SW 1271 (cell line): ENCODE results near the gene CPS1.

Experiments
- DNase-seq, 2 experiments: peaks; one replicate each; lab custom pipeline; 2025; lab: John Stamatoyannopoulos, UW

Gene CPS1

DNA sequence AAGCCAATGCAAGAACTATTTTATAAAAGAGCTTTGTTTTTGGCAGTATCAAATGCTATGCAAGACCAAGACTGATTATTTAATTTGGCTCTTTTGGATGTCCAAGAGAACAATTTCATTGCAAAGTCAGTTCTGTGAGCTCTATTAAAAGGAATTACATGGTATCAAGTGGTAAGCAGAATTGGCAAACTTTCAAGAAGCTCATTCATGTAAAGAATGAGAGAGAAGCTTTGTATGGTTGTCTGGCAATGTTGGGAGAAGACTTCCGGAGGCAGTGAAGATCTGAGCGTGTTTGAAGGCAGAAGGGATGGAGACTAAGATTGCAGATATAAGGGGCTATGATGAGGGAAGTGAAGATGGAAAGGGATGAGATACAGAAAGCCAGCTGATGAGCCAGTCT lies 49.6 kb downstream of the CPS1 start:
- no peak for DNase-seq

DNA sequence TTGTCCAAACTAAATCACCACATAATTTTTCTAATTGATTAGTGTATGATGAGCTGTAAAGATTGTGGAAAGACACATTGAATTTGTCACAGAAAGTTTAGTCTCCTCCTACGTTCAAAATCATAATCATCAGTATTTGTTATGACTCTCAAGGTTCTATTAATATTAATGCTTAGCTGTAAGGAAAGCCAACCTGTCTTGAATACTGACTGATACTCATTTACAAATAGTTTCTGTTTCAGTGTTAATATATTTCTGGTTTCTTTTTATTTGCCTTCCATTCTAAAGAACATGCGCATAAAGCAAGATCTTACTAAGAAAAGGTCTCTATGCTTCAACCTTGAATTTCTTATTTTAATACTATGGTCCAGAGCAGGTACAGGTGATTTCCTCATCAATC lies 55.1 kb downstream of the CPS1 start:
- no peak for DNase-seq

DNA sequence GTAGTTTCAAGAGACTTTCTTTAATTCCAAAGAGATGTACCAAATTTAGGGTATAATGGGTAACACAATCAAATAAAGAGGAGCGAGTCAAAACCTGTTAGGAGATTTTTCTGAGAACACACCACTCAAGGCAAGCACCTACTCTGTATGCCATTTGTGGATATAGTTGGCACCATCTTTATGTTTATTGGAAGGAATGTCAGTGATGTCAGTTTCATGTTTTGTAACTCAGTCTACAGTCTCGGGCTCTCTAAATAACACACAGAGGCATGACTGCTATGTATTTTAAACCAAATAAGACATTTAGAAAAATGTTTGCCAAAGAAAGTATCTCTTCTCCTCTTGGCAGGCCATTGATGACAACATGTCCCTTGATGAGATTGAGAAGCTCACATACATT lies 59.7 kb downstream of the CPS1 start:
- DNase-seq = no peak

DNA sequence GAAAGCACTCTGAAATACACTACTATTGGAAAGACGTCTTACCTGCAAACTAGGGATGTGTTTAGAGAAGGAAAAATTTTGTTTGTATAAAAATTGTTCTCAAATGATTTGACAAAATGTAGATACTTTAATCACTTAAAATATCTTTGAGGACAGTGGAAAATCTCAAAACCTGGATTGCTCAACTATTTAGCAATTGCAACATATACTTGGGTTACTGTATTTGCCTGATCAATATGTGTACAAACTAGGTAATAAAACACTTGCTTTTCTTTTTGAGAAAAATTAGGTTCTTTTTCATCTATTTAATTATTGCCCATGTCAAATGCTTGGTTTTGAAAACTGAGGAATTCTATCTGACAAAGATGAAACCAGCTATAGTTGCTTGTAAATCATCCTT lies 60.9 kb downstream of the CPS1 start:
- DNase-seq = no peak

DNA sequence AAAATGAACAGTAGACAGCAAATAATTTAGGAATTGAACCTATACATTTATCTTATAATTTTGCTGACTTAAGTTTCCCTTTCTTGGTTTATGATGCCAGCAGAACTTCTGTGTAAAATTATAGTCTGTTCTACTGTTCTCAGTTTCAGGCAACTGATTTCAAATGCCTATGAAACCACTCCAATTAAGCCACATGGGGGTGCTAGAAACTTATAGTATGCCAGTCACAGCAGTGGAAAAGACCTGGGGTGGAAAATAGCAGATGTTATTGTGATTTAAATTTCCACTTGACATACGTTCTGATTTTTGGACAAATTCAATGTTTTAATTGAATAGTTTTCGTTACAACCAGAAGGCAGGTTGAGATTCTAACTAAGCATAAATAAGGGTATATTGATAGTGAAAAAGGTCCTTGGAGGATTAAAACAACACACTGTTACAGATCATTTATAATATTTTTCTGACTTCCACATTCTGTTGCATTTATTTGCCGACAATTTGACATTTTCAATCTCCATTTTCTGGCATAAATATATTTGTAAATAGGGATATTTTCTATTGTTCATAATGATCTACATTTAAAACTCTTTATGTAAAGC lies 61.4 kb downstream of the CPS1 start:
- DNase-seq = peak in 1 of 2 experiments; percentile 41

DNA sequence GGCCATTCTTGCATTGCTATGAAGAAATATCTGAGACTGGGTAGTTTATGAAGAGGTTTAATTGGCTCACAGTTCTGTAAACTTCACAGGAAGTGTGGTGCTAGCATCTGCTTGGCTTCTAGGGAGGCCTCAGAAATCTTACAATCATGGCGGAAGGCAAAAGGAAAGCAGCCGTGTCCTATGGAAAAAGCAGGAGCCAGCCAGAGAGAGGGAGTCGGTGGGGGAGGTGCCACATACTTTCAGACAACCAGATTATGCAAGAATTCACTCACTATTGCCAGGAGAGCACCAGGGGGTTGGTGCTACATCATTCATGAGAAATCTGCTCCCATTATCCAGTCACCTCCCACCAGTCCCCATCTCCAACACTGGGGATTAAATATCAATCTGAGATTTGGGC lies 64.1 kb downstream of the CPS1 start:
- DNase-seq = no peak

DNA sequence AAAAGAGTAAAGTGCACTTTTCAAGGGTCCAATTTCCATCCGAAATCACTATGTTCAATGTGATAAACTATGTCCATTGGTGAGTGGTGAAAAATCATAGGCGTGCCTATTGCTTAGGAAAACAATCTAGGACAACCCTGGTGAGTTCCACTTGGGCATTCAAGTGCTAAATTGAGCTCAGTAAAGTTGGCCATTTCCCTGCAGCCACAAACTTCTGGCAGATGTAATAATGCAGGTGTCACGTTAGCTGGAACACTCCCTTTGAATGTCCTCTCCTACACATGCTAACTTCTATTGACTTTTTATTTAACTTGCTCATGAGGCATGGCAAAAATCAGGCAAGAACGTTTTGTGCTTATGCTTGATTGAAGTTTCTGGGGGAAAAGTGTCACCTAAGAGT lies 67.1 kb downstream of the CPS1 start:
- no peak for DNase-seq

DNA sequence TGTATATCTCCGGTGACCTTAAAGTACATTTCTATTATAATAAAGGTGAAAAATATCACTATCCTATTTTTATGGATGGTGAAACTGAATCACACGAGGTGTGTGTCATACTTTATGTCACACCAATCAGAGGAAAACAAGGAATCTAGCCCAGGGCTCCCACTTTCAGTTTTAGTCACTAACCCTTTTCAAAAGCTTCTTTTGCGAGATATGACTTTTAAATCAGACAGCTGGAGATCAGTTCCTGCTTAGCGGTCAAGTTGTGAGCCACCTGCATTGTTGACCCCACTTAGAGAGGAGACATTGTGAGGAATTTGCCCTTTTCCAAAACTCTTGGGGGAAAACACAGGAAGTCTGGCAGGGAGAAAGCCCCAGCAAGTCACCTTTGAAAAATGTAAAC lies 70.5 kb downstream of the CPS1 start:
- peak in 1 of 2 experiments; percentile 14 for DNase-seq

DNA sequence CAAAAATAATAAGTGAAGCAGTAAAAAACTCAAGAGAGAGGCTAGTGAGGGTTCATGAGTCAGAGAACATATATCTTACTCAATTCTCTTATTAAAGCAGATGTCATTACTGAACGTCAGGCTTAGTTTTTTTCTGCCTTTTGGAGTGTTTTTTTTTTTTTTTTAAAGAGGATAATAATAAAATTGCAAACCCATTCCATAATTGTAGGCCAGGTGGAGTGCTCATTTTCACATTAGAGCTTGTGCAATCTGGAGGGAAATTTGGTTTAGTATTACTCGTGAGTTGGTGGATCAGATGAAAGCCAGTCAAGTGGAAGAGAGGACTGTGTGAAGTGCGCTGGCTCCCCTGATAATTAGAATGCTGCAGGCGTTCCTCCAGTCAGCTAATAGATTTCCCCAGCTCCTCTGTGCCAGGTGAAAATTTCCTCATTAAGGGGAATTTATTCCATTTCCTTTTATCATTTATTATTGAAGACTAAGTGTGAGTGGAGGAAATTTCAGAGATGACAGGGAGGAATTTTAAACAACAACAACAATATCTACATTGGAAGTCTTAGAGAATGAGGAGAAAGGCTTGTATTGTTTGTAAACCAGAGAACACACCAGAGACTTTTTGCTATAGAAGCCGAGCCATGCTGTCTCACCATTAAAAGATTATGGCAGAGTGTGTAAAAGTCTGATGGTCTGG lies 74.6 kb downstream of the CPS1 start:
- no peak for DNase-seq

DNA sequence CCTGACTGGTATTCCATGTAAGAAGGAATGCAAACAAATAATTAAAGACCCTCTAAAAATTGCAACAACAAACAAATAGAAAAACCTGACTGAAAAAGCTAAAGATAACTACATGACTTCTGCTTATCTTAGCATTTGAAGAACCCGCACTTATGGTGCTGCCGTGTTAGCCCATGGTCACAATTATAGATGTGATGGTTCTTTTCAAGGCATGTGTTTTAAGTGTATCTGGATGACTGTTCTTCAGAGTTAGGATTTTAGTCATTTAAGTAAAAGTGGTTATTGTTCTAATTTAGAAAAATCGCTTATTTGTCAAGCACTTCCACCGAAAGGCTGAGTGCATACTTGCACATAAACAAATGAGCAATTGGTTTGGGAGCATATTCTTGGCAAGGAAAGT lies 77.3 kb downstream of the CPS1 start:
- DNase-seq = no peak

DNA sequence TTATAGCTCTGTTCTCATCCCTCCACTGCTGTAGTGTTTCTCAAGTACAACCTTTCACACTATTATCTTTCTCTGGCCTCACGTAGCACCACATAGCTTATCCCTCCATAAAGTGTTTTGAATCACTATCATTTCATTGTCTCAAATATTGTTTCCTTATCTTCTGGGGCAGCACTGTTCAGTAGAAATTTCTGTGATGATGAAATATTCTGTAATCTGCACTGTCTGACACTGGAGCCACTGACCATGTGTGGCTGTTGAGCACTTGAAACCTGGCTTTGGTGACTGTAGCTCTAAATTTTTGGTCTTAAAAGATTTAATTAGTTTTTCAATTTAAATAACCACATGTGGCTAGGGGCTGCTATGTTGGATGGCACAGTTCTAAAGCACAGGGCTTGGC lies 78.9 kb downstream of the CPS1 start:
- DNase-seq = no peak

DNA sequence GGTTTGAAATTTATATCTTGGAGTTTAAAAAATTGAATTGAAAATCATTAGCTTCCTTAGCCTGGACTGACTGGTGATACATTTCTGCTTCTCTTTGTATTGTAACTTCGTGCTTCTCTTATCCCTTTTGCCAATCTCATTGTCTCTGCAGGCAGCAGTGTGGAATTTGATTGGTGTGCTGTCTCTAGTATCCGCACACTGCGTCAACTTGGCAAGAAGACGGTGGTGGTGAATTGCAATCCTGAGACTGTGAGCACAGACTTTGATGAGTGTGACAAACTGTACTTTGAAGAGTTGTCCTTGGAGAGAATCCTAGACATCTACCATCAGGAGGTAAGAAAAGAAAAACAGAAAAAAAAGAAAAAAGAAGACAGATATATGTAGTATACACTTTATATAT lies 85.9 kb downstream of the CPS1 start:
- no peak for DNase-seq

DNA sequence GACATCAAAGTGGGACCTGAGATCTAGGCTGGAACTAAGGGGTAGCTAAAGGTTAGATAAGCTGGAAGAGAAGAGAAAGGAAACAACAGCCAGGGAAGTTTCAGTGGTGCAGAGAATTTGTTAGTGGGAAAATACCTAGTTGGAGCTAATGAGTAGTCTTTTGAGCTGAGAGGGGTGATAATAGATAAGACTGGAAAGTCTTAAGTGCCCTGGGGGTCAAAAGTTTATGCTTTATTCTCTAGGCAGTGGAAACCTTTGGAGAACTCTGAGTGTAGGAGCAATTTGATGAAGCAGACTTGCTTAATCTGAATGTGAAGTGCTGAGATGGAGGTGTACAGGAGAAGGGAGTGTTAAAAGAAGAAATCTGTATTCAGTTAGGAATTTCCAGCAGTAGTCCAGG lies 90.8 kb downstream of the CPS1 start:
- no peak for DNase-seq

DNA sequence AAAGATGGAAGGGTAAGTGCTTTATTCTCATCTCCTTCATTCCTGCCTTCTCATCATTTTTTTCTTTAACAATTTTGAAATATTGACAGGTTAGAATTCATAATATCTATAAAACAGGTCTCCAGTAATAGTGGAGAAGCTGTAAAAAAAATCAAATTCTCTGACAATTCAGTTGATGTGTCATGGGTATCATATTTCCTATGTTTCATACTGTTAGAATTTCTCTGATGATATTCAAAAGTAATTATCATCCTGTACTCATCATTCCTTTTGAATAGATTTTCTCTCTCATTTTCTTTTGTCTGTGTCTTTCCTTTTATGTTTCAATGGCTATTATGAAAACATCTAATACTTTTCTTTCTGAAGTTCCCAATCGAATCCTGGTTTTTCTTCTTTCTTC lies 97.7 kb downstream of the CPS1 start:
- DNase-seq = no peak

DNA sequence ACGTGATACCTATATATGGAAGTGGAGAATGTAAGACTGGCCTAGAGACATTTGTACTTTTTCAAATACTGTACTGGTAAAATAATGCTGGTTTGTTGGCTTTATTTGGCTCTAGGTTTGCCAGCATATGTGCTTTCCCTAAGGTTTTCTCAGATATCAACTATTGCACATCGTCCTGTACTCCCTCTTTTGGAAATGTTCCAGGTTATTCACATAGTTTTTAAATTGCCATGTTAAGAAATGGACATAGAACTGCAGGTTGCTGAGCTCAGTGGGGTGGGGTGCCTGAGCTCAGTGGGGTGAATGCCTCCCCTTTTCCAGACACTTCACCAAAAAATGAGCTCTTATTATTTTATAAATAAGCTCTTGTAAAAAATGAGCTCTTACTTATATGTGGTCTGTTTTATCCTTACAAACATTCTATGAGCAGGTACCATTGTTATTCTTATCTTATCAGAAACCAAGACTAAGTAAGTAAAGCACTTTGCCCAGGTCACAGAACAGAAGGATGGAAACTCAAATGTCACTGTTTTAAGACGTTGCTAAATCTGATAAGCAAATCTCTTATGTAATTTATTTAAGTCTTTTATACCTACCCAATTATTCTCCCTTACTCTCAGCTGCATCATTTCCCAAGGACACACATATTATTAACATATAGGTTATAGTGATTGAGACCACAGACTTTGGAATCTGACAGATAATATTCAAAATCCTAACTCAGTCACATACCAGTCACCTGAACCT lies 99.0 kb downstream of the CPS1 start:
- DNase-seq = no peak

DNA sequence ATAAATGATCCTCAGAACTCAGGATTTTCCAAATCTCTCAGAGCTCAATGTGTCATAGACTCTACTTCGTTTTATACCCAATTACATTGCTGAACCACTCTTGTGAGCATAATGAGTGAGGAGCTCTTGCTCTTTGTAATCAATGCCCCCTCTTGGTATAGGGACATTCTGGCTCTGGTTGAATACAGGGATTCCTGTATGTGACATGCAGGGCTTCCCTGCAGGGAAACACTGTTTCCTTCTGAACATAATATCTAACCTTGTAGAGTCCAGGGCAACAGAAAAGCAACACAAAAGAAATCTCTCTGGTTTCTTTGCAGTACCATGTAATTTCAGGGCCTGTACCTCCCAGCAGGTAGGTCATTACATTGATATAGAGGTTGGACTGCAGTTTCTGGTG lies 101.5 kb downstream of the CPS1 start:
- DNase-seq = no peak

DNA sequence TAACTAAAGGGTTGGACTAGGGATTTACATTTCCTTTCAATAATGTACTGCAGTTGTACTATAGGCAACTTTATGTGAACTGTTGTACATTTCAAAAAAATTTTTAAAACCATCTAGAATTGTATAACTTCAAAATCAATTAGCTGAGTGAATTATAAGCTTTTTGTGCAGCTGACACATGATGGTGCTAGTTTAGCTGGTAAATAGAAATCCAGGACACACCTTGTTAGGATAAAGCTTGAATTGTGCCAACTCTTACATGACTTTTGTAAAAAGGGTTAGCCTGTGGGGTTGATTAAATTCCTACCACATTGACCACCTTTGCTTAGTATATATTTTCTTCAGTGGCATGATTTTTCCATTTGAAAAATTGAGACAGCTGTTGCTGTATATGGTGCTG lies 104.4 kb downstream of the CPS1 start:
- DNase-seq = no peak

DNA sequence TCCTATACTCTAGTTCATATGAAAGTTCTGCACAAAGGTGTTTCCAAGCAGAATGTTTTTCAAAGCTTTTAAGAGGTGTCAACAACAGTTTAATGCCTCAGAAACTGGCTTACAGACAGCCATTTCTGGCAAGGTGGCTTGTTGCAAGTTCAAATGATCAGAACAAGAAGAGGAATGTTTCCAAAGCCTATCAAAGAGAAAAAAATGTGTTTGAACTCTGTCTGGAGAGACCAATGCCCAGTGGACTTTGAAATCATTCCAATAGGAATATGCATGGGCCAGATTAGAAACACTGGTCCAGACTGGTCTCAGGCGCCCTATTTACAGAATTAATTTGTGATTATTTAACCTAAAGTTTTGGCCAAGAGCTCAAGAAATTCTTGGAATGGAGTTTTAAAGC lies 106.2 kb downstream of the CPS1 start:
- no peak for DNase-seq

DNA sequence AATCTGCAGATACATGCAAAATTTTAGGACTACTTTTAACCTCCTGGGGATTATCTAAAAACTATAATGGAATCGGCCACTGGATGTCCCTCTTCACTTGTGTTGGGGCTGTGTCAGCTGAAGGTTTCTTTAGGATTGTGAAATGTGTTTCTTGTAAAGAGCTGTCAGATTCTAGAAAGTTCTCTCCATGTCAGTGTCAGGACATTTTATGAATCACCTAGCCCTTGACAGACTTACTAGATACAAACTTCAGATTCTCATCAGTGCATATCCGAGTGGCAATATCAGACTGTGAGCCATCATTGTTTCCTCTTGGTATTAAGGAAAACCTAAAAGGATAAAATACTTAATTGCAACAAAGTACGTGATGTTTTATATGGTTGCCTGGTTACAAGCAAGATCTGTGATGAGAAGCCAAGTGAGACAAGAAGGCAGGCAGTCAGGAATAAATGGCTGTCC lies 107.3 kb downstream of the CPS1 start:
- DNase-seq = no peak

DNA sequence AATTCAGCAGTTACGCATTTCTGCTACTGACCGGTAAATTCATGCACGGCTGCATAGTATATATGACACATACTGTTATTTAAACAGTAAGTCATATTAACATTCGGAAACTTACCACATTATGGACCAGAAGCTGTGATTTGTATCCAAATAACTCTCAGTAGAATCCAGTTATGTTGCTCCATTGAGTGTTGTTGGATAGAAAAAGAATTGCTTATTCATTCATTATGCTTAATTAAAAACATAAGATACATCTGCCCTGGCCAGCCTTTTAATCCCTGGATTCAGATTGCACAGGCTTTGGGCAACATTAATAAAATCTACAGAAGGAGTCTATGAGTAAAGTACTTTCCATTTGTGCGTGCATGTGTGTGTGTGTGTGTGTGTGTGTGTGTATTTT lies 111.3 kb downstream of the CPS1 start:
- DNase-seq = no peak

DNA sequence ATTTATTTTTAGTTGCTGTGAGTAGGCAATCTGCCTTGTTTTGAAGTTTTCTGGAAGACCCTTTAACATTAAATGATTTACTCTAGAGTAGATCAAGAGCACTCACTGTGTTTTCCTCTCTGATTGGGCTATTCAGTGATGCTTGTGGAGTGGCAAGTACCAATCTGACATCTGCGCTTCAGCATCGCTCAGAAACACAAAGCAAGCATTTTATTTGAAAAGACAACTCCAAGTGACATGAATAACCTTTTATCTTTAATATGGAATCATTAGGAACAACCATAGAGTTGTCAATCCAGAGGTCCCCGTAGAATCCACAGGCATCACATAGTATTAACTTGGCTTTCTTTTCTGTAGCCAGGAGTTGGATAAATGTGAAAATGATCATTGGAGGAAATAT lies 114.7 kb downstream of the CPS1 start:
- no peak for DNase-seq

DNA sequence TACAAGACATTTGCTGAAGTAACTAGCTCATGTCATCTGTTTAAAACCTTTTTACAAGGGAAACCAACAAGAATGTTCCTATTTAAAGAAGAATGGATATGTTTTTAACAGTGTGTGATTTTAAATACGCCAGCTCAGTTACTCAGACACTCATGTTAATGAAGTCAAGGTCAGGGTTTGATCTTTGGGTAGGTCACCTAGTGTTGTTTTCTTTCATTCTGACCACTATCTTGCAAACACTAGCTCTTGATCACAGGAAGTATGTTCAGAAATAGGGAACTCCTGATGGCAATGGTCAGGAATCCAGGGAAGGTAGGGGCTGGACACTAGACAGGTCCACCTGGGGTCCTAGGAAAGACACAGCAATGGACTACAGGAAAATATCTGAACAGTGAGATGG lies 116.7 kb downstream of the CPS1 start:
- no peak for DNase-seq

DNA sequence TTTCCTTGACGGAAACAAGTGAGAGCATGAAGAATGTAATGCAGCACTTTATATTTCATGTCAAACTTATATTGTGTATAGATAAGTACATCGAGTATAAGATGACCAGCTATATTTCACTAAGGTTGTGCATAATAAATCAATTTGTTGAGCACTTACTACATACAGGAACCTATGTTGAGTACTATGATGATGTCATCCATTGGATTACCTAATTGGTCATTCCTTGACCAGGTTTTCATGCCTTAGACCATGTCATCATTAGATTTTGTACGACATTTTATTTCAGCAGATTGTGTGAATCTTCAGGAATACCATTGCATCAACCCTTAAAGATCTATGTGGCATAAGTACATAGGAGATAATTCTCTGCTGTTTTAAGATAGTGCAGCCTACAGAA lies 119.7 kb downstream of the CPS1 start:
- DNase-seq = no peak

DNA sequence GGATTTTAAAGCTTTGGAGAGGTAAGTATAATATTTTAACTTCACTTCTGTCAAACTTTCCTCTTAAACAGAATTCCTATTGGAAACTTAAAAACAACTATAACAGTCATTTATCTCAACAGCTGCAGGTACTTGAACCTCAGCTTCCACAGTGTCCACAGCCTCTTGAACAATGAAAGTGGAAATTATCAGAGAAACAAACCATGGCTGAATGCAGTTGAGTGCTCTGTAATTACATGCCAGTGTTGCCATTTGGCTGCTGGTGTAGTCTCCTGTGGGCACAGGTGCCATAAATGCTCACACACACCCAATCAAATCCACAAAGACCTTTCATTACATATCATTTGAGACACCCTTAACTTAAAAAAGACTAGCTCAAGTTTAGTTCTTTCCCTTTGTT lies 125.1 kb downstream of the CPS1 start:
- no peak for DNase-seq
